Activated CD4-positive, alpha-beta memory T cell treated with anti-CD3 and anti-CD28 coated beads, Interleukin-2, amount 10 ng/mL, durations not matched to agents 7 days and 5 days (primary cell): ENCODE results near the gene VAX1. TPM values are rescaled to one million over a fixed set of nuclear protein-coding genes. Genes with fewer than 3 reads are reported as not detected.
"Not testable (repeated sequence)": the region's sequence is repeated elsewhere in the genome, so short reads cannot be mapped to it uniquely, and the experiment has no call there.

ENCODE experiments used
- CTCF ChIA-PET: fragments of 350-600 bp; sonication (Branson Sonifier 250); formaldehyde crosslinking; loops from one replicate; lab custom pipeline; 2021; ENCODE audit warnings: antibody characterized with exemption, inconsistent platforms; lab: Charles Lee
- POLR2A ChIA-PET: fragments of 350-600 bp; sonication (Branson Sonifier 250); formaldehyde crosslinking; loops from one replicate; lab custom pipeline; 2021; ENCODE audit warnings: antibody characterized with exemption; lab: Charles Lee
- DNase-seq: peaks from one replicate; pipeline ENCODE4 v3.0.0-alpha.2; 2020
- H3K27ac Mint-ChIP-seq: one replicate; pipeline ENCODE4 v1.8.0; 2021; ENCODE audit warnings: mild to moderate bottlenecking, mixed read lengths
- H3K27me3 Mint-ChIP-seq: one replicate; pipeline ENCODE4 v1.8.0; 2021; ENCODE audit warnings: mixed read lengths
- H3K36me3 Mint-ChIP-seq: one replicate; pipeline ENCODE4 v1.8.0; 2021; ENCODE audit warnings: low read depth, mixed read lengths
- H3K4me1 Mint-ChIP-seq: one replicate; pipeline ENCODE4 v1.8.0; 2021; ENCODE audit warnings: mixed read lengths
- H3K4me3 Mint-ChIP-seq: one replicate; pipeline ENCODE4 v1.8.0; 2021; ENCODE audit warnings: mild to moderate bottlenecking, mixed read lengths
- H3K9me3 Mint-ChIP-seq: one replicate; pipeline ENCODE4 v1.8.0; 2021; ENCODE audit warnings: mixed read lengths
- total RNA-seq, 2 experiments: library from RNA; stranded (reverse); gene quantifications; one replicate each; pipeline ENCODE4 v1.2.3, GENCODE V29; 2021

The VAX1 gene
- total RNA-seq, 2 experiments from 2014 or later, result not detected

- H3K4me1 Mint-ChIP-seq, POLR2A ChIA-PET, DNase-seq, H3K36me3 Mint-ChIP-seq, H3K27ac Mint-ChIP-seq, H3K4me3 Mint-ChIP-seq, H3K9me3 Mint-ChIP-seq: not testable (repeated sequence)
- CTCF ChIA-PET, result interaction anchor here (1.0 kb wide), 1 partner anchor 41 kb away, joined by 3 read pairs; no protein-coding TSS in a partner anchor
- peaks cover 28% of the 10 kb centered on the region for H3K27me3 Mint-ChIP-seq
These were observed 11.4 kb downstream of the VAX1 start for GRCh38 chr10:117126645-117127044.

GRCh38 chr10:117126034-117126433, 12.0 kb downstream of the VAX1 start:
- Mint-ChIP-seq H3K4me3 (no peak overlapping the region), H3K27ac (no peak overlapping the region), H3K36me3 (no peaks in the 10 kb centered on the region), H3K4me1 (no peaks in the 10 kb centered on the region), H3K27me3 (peaks cover 22% of the 10 kb centered on the region), H3K9me3 (no peaks in the 10 kb centered on the region)
- DNase-seq, result no peak
- ChIA-PET POLR2A (no interaction called here), CTCF (no interaction called here)

- no peaks in the 10 kb centered on the region for H3K36me3 Mint-ChIP-seq
- H3K27me3 Mint-ChIP-seq, result peaks cover 4% of the 10 kb centered on the region
- no peak for DNase-seq
- H3K9me3 Mint-ChIP-seq, result no peaks in the 10 kb centered on the region
- CTCF ChIA-PET, result no interaction called here
- H3K27ac Mint-ChIP-seq, result no peak overlapping the region
- no peak overlapping the region for H3K4me3 Mint-ChIP-seq
- POLR2A ChIA-PET, result no interaction called here
- H3K4me1 Mint-ChIP-seq, result no peaks in the 10 kb centered on the region
These were observed 25.9 kb downstream of the VAX1 start for GRCh38 chr10:117112220-117112619.

- H3K4me1 Mint-ChIP-seq, result no peaks in the 10 kb centered on the region
- no peak overlapping the region for H3K4me3 Mint-ChIP-seq
- H3K27ac Mint-ChIP-seq, result no peak overlapping the region
- ChIA-PET CTCF (no interaction called here), POLR2A (no interaction called here)
- no peak for DNase-seq
- no peaks in the 10 kb centered on the region for H3K36me3 Mint-ChIP-seq
- no peaks in the 10 kb centered on the region for H3K9me3 Mint-ChIP-seq
- H3K27me3 Mint-ChIP-seq, result no peaks in the 10 kb centered on the region
These were observed 30.8 kb downstream of the VAX1 start for GRCh38 chr10:117107238-117107637.

- ChIA-PET POLR2A (no interaction called here), CTCF (no interaction called here)
- no peaks in the 10 kb centered on the region for H3K36me3 Mint-ChIP-seq
- no peak overlapping the region for H3K27ac Mint-ChIP-seq
- no peak for DNase-seq
- H3K4me3 Mint-ChIP-seq, result no peak overlapping the region
- H3K27me3 Mint-ChIP-seq, result no peaks in the 10 kb centered on the region
- no peaks in the 10 kb centered on the region for H3K4me1 Mint-ChIP-seq
- no peaks in the 10 kb centered on the region for H3K9me3 Mint-ChIP-seq
These were observed 41.4 kb downstream of the VAX1 start for GRCh38 chr10:117096599-117097201.

GRCh38 chr10:117094856-117095255, 43.2 kb downstream of the VAX1 start:
- CTCF ChIA-PET, result no interaction called here
- Mint-ChIP-seq H3K9me3 (no peaks in the 10 kb centered on the region), H3K4me3 (no peak overlapping the region), H3K4me1 (no peaks in the 10 kb centered on the region), H3K36me3 (no peaks in the 10 kb centered on the region), H3K27ac (no peak overlapping the region), H3K27me3 (no peaks in the 10 kb centered on the region)
- POLR2A ChIA-PET, result no interaction called here
- no peak for DNase-seq

GRCh38 chr10:117092386-117092785, 45.7 kb downstream of the VAX1 start:
- POLR2A ChIA-PET, result interaction anchor here (1.3 kb wide), 1 partner anchor 36 kb away, joined by 4 read pairs; no protein-coding TSS in a partner anchor
- Mint-ChIP-seq H3K36me3 (no peaks in the 10 kb centered on the region), H3K4me3 (no peak overlapping the region), H3K9me3 (no peaks in the 10 kb centered on the region), H3K4me1 (no peaks in the 10 kb centered on the region), H3K27ac (no peak overlapping the region), H3K27me3 (no peaks in the 10 kb centered on the region)
- CTCF ChIA-PET, result interaction anchor here (1.2 kb wide), 1 partner anchor 83 kb away, joined by 4 read pairs; no protein-coding TSS in a partner anchor
- no peak for DNase-seq

- CTCF ChIA-PET, result interaction anchor here (1.2 kb wide), 1 partner anchor 84 kb away, joined by 4 read pairs; no protein-coding TSS in a partner anchor
- no peak overlapping the region for H3K4me3 Mint-ChIP-seq
These were observed 47.2 kb downstream of the VAX1 start for GRCh38 chr10:117090834-117091233.

GRCh38 chr10:117087521-117087920, 50.5 kb downstream of the VAX1 start:
- ChIA-PET CTCF (no interaction called here), POLR2A (no interaction called here)
- no peaks in the 10 kb centered on the region for H3K36me3 Mint-ChIP-seq
- no peak overlapping the region for H3K4me3 Mint-ChIP-seq
- H3K27me3 Mint-ChIP-seq, result no peaks in the 10 kb centered on the region
- H3K27ac Mint-ChIP-seq, result no peak overlapping the region
- DNase-seq, result no peak
- no peaks in the 10 kb centered on the region for H3K9me3 Mint-ChIP-seq
- H3K4me1 Mint-ChIP-seq, result no peaks in the 10 kb centered on the region

More at GRCh38 chr10:117090834-117091233, 47.2 kb downstream of the VAX1 start:
- no peak for DNase-seq
- H3K9me3 Mint-ChIP-seq, result no peaks in the 10 kb centered on the region
- H3K36me3 Mint-ChIP-seq, result no peaks in the 10 kb centered on the region
- no peaks in the 10 kb centered on the region for H3K27me3 Mint-ChIP-seq
- H3K27ac Mint-ChIP-seq, result no peak overlapping the region
- no peaks in the 10 kb centered on the region for H3K4me1 Mint-ChIP-seq
- POLR2A ChIA-PET, result no interaction called here

GRCh38 chr10:117086546-117086945, 51.5 kb downstream of the VAX1 start:
- ChIA-PET CTCF (no interaction called here), POLR2A (no interaction called here)
- Mint-ChIP-seq H3K27me3 (no peaks in the 10 kb centered on the region), H3K27ac (no peak overlapping the region), H3K4me1 (no peaks in the 10 kb centered on the region), H3K9me3 (no peaks in the 10 kb centered on the region), H3K36me3 (no peaks in the 10 kb centered on the region), H3K4me3 (no peak overlapping the region)
- DNase-seq, result no peak

GRCh38 chr10:117084421-117085246, 53.4 kb downstream of the VAX1 start:
- H3K9me3 Mint-ChIP-seq, H3K4me3 Mint-ChIP-seq, H3K36me3 Mint-ChIP-seq, H3K27me3 Mint-ChIP-seq, H3K27ac Mint-ChIP-seq, H3K4me1 Mint-ChIP-seq, POLR2A ChIA-PET, DNase-seq, CTCF ChIA-PET: not testable (repeated sequence)
